NB4 (cell line): ENCODE results near the gene ZNF423.

ENCODE experiments used
- CTCF ChIP-seq: IDR thresholded peaks from one replicate; pipeline ENCODE4 v1.5.1; 2012; ENCODE audit warnings: low read depth, low read length
- POLR2A ChIP-seq: IDR thresholded peaks from 2 replicates; pipeline ENCODE4 v1.6.1; 2011; ENCODE audit warnings: mild to moderate bottlenecking; ENCODE audit not compliant: insufficient read length; ENCODE audit errors: extremely low read depth

GRCh38 chr16:49776085-49776595, 79.8 kb downstream of the ZNF423 start:
- TF ChIP-seq POLR2A (no peak), CTCF (no peak)
